Stimulated activated naive CD4-positive, alpha-beta T cell treated with Interleukin-2 at 50 U/mL for 16 hours (primary cell): ENCODE results near the gene HLTF.

ENCODE experiments used
- DNase-seq: peaks from one replicate; lab custom pipeline; 2025; lab: John Stamatoyannopoulos, UW

HLTF gene

GRCh38 chr3:149089395-149089794 lies 3.1 kb upstream of the HLTF start:
- no peak for DNase-seq

DNA sequence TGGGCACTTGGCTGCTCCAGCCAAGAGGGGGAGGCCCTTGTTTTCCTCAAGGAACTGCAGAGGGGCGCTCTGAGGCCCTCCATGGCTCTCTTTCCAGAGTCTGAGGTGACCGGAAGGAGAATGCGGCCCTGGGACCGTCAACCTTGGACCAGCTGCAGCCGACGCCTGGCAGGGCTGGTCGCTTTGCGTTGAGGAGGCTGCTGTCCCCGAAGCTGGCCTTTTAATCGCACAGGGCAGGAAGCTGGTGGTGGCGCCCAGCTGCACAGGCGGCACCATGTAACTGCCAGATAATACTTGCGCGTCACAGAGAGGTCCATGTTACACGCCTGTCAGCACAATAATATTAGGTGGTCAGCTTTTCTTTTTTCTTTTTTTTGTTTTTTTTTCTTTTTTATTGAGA lies 875 bp upstream of the HLTF start:
- no peak for DNase-seq

DNA sequence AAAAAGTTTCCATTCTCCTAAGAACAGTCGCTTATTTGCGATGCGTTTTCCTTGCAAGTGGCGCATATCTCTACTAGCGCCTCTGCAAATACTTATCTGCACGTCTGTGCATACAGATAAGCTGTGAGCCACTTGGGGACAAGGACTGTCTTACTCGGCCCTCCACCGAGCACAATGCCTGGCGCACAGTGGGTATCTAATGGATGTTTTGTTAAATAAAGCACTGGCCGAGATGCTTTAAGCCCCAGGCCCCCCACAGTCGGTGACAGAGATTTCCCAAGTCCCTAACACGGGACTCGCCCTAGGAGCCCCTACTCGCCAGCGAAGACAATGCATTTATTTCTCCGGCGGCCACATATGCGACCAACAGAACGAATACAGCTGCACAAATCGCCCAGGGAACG lies 503 bp downstream of the HLTF start:
- DNase-seq: no peak

DNA sequence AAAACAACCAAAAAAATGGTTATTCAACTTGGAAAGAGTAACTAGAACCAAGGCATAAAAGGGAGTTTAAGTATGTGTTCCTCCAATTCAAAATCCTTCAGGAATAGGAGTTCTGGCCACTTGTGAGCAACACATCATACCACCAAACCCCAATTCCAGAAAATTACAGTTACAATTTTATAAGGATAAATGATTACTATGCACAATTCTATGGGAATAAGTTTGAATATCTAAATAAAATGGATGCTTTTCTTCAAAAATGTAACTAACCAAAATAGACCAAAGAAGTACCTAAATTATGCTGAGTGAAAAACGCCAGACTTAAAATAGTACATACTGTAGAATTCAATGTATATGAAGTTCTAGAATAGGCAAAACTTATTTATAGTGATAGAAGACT lies 4.6 kb downstream of the HLTF start:
- DNase-seq: no peak

- DNase-seq: no peak
Observed at GRCh38 chr3:149080699-149081091, 5.6 kb downstream of the HLTF start.

DNA sequence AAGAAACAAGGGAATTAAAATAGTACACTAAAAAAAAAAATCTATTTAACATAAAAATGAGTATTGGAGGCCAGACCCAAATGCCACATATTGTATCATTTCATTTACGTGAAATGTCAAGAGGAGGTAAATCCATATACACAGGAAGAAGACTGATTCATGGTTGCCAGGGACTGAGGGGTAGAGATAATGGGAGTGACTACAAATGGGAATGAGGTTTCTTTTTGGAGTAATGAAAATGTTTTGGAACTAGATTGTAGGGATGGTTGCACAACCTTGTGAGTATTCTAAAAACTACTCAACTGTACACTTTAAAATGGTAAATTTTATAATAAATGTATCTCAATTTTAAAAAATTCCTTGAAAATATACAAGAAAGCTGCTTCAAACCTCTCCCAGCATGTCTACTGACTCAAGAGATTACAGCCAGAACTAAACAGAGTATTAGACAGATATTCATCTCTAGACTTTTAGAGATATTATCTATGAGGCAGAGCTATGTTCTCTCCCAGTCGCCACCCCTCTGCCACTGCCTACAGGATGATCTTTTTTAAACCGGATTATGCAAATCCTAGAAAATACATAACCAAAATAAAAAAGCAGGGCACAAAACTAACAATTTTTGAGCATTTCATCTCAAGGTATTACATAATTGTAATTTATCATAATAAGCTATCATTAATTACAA lies 6.2 kb downstream of the HLTF start:
- DNase-seq: no peak

DNA sequence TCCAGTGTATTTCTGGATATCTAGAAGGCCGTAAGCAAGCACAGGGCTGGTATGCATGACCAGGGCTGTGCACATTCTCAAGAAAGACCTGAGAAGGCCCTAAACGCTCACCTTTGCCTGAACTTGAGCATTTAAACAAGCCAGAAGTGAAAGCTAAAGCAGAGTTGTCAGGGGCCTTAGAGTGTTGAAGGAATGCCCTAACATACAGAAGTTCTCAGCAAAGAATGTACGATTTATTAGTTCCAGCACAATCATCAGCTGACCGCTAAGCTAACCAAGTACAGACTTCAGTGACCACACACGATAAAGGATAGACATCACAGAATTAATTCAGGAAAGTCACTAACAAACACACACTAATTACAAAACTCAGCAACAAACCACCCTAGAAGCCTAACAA lies 8.7 kb downstream of the HLTF start:
- DNase-seq: no peak

- DNase-seq: no peak
Observed at GRCh38 chr3:149067883-149068282, 18.4 kb downstream of the HLTF start.

DNA sequence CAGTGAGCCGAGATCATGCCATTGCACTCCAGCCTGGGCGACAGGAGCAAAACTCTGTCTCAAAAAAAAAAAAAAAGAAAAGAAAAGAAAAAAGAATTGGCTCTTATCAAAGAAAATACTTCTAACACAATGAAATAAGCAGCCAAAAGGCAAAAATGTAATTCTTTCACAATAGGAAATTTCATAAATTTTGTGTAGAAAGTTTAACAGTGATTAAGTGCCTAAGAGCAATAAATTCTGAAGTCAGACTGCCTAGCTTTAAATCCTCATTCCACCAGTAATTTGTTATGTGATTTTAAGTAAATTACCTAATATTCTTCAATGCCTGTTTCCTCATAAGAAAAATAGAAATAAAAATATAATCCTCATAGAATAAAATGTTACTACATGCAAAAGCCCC lies 24.6 kb downstream of the HLTF start:
- DNase-seq: no peak

DNA sequence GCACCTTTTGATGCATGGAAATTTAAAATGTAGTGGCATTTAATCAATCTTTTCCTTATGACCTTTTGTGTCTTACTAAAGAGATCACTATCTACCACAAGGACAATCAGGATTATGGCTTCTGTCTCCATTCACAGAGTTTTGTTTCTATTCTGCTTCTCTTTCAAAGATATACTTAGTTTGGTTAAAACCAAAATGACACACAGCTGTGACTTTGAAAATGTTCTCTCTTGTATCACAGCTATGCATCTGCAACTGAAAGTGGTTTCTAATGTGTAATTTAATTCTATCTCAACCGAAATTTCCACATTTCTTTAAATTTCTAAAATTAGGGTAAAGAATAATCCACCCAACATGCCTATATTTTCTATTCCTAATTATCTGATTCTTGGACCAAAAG lies 27.7 kb downstream of the HLTF start:
- DNase-seq: no peak

DNA sequence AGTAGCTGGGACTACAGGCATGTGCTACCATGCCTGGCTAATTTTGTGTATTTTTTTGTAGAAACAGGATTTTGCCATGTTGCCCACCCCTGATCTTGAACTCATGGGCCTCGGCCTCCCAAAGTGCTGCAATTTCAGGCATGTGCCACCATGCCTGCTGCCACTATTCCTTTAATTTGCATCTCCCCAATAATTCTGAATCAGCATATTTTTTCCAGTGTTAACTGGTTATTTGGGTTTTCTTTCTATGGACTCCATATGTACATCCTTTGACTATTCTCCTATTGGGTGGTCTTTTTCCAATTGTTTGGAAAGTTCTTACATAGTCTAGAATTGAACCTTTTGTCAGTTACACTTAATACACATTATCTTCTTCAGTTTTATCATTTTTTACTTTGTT lies 28.1 kb downstream of the HLTF start:
- no peak for DNase-seq

DNA sequence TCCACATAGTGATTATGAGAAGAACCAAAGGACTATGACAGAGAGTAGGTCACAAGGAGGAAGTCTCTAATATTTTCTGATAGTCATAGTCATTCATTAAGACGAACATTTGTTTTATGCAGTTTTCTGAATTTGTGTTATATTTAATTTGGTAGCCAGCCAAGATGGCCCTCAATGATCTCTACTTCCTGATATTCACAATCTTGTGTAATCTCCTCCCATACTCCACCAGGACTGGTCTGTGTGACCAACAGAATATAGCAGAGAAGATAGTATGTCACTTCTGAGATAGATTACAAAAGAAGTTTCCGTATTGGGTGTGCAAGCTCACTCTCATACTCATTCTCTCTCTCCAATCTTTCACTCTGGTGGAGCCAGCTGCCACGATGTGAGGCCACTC lies 30.8 kb downstream of the HLTF start:
- DNase-seq: no peak

DNA sequence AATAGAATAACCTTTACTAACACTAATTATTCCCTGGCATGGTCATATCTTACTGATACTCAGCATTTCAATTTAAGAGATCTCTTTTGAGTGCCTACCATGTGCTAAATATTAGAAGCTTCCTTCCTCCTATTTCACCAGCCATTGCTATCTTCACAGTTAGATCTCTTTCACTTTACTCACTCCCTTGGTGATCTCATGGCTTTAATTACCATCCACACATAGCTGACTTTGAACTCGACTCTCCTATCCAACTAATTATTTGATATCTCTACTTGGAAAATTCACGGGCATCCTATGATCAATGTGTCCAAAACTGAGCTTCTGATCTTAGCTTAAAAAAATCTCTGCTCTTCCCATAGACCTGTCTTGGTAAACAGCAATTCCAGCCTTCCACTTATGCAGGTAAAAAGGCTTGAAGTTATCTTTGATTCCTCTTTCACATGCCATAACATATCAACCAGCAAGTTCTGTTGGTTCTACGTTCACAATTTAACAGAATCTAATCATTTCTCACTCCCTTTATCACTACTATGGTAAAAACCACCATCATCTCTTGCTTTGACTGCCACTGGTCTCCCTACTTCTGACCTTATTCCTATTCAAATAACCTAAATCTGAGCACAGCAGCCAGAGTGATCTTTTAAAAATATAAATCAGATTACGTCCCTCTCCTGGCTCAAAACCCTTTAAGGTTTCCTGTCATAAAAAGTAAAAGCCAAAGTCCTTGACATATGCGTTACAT lies 41.8 kb downstream of the HLTF start:
- DNase-seq: no peak

- DNase-seq: no peak
Observed at GRCh38 chr3:149042789-149043386, 43.4 kb downstream of the HLTF start.

- DNase-seq: no peak
Observed at GRCh38 chr3:149038322-149038721, 48.0 kb downstream of the HLTF start.

GRCh38 chr3:149037684-149038083 lies 48.6 kb downstream of the HLTF start:
- no peak for DNase-seq

GRCh38 chr3:149031096-149031495 lies 55.2 kb downstream of the HLTF start:
- no peak for DNase-seq

DNA sequence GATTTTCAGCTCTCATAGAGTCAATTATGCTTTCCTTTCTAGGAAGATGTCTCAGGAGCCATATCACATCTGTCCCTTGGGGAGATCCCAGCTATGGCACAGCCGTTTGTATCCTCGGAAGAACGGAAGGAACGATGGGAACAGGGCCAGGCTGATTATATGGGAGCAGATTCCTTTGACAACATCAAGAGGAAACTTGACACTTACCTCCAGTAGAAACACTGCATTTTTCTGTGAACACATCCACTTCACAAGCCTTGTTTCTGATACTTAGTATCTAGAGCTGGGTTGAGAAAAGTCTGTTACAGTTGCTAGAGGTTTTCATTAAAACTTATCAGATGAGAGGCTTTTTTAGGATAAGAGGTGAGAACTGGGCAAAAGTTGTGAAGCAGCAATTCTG lies 59.6 kb downstream of the HLTF start:
- no peak for DNase-seq

DNA sequence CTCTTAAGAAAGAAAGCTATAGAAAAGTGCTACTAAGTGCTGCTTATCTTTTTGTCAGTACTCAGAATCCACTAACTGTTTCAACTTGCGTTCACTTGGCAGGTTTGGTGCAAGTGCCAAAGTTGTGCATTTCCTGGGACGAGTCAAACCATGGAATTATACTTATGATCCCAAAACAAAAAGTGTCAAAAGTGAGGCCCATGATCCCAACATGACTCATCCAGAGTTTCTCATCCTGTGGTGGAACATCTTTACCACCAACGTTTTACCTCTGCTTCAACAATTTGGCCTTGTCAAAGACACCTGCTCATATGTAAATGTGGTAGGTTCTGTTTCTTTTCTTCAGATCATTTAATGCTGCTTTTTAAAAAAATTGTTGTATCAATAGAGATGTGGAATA lies 62.4 kb downstream of the HLTF start:
- DNase-seq: no peak

DNA sequence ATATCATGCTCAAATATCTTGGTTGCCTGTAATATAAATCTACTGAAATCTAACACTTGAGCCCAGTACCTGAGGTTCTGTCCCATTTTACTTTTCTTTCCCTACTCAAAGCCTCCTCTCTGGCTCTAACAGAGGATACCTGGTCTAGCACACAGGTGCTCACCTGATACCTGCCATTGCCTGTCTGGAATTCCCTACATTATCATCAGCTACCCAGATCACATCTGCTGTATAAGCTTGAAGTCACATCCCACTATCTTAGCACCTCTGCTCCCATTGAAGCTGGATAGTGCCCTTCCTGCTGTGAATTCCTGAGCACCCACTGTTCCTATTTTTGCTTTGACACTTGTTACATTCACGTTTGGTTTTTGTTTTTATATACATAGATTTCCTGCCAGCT lies 64.5 kb downstream of the HLTF start:
- DNase-seq: no peak

DNA sequence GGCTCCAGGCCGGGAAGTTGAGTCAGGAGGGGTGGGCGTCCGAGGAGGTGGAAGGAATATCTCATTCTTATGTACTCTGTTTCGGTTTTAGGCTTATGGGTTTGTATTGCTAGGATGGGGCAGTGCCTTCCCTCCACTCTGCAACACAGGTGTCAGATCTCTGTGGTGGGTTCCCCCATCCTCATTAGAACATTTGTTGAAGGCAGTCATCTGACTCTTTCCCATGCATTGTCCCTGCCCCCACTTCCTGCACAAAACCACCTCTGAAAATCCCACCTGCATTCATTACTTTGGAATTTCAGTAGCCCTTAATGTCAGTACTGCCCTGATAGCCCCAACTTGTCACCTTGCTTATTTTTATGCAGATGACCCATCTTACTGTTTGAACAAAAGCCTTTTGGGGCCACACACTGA lies 65.5 kb downstream of the HLTF start:
- DNase-seq: peak; percentile 51

DNA sequence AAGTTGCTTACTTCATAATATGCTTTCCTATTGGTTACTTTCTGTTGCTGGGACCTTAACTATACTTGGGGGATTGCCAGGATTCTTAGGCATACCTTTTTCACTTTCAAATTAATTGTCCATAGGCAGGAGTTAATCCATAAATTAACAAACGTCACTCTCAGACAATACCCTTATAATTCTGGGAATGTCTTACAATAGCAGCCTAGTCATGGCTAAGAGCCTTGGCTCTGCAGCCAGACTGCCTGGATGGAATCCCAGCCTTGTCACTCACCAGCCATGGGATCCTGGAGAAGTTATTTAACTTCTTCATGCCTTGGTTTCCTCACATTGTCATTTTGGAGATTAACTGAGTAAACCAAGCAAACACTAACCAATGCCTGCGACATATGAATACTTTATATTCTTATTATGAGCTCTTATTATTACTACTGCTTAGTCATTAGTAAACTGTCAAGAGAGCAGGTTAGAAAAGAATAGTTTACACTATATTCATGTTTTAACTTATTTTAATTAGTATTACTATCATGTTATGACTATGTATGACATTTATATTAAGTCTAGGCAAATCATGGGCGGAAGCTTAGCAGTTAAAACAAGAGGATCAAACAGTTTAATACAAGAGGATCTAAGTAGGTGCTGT lies 66.0 kb downstream of the HLTF start:
- DNase-seq: no peak

DNA sequence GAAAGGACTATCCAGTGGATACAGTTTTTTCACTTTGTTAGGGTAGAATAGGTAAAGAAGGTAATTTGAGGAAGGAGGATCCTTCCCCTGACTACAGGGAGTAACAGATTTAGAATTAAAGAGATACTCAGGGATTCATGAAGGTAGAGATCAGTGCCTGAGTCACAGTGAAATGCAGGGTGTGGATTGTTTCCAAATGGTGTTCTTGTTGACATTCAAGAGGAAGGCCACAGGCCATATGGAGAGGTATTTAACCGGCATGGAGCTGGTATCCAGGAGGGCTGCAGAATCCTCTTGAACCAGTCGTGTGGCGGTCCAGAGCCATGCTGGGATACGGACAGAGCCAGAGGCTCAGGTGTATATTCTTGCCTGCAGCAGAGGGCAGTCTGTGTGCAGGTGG lies 66.8 kb downstream of the HLTF start:
- no peak for DNase-seq
